Fibroblast of mammary gland (primary cell): ENCODE results near the gene GRB10.

ENCODE experiments used
- DNase-seq: peaks from one replicate; pipeline ENCODE4 v3.0.0-alpha.2; 2010; ENCODE audit warnings: low read depth
- H3K4me3 ChIP-seq: 2 replicates; pipeline ENCODE4 v1.5.1; 2011; ENCODE audit warnings: low read depth, mild to moderate bottlenecking, low read length, moderate library complexity; ENCODE audit not compliant: control insufficient read depth
- CTCF ChIP-seq: conservative IDR thresholded peaks from 2 replicates; pipeline ENCODE4 v1.5.1; 2011; ENCODE audit warnings: low read depth, low read length, inconsistent platforms; ENCODE audit not compliant: control insufficient read depth, insufficient read depth

The GRB10 gene

GRCh38 chr7:50790381-50790780, 7.7 kb upstream of the GRB10 start:
- TF ChIP-seq CTCF: no peak
- H3K4me3 ChIP-seq: no peak overlapping the region
- no peak for DNase-seq

DNA sequence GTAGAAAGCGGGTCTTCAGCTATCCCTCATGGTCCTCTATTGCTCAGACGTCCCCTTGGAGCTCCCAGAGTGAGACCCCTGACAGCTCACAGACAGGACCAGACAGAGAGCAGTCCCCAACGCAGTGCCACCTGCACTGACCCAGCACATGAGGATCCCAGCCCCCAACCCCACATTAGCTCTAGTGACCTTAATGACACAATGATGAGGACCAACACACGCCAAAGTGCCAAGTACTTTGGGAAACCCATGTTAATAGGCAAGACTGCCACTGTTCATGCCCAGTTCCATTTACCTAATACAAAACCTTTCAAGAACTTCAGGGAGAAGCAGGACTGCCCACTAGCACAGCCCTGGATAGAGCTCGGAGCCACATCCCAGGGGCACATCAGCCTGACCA, 5.7 kb upstream of the GRB10 start:
- H3K4me3 ChIP-seq: no peak overlapping the region
- DNase-seq: no peak
- TF ChIP-seq CTCF: no peak

DNA sequence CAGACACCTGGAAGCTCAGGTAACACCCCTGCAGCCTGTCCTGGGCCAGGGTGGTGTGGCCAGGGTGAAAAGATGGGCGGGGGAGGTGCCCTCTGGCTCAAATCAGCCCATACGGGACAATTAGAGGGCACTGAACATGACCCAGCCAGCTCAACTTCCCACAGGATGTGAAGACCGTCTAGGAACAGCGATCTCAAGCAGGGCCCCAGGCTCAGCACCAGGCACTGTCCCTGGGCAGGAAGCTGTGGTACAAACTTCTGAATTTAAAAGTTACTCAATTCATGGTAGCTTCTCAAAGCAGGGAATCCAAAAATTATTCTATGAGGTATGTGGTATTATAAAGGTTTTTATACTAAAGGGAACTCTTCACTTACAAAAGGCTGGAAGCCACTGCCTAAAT, 5.1 kb upstream of the GRB10 start:
- TF ChIP-seq CTCF: no peak
- H3K4me3 ChIP-seq: no peak overlapping the region
- no peak for DNase-seq

DNA sequence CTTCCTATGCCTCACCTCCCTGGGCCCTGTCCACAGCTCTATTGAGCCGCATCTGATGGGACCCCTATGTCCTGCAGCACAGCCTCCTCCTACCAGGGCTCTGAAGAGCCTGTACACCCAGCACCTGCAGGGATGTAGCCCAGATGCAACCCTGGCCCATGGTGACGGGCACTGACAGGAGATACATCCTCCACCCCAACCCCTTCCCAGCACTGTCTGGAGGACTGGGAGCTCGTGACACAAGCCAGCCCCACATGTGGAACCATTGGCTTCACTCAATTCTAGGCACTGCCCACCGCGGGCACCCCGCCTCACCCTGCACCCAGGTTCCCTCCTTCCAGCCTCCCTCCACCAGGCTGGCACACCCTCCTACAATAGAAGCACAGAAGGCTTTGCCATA, 2.6 kb upstream of the GRB10 start:
- TF ChIP-seq CTCF: no peak
- no peak for DNase-seq
- H3K4me3 ChIP-seq: no peak overlapping the region

DNA sequence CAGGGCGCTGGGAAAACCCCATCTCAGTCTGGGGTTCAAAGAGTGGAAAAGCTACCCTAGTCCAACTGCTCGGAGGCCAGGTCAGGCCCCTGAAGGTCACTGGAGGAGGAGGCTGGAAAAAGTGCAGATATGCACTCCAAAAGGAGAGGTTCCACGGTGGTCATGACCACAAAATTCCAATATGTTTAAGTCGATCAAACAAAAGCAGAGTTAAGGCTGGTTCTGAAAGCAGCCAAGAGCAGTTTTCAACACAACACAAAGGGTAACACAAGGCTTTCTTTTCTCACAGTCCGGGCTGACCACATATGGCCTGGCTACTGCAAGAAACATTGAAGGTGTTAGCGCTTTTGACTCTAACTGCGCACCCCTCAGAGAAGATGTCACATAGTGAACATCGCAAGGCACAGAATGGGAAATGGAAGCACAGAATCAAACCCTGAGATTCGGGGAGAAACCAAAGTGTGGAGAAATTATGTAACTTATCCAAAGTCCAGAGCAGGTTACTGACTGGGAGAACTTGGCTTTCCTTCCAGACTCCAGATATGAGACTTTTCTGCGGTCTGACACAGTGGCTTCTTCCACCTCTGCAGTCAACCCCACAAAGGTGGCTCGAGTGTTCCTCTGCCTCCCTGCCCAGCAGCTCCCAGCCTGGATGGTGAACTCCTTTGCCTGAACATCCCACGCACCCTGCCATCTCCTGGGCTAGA, 1.3 kb upstream of the GRB10 start:
- DNase-seq: no peak
- H3K4me3 ChIP-seq: no peak overlapping the region
- no peak for TF ChIP-seq CTCF

DNA sequence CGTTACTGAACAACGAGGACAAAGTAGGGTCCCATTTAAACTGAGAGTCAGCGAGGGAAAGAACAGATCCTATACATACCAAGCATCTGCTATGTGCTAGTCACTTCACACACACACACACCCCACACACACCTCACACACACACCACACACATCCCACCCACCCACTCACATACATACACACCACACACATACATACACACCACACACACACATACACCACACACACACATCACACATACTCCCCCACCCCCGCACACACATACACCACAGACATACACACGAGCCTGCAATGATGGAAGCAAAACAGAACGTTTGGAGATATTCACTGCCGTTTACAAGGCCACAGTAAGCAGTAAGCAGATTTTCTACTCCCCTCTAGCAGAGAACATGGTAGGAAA, 607 bp upstream of the GRB10 start:
- no peak for DNase-seq
- TF ChIP-seq CTCF: no peak
- H3K4me3 ChIP-seq: peak overlapping the region; percentile 41
